SU-DHL-6 (cell line): Measurements from ENCODE around the gene TGOLN2.
"Not testable (repeated sequence)": the region's sequence is repeated elsewhere in the genome, so short reads cannot be mapped to it uniquely, and the experiment has no call there.

ENCODE experiments used
- H2AFZ ChIP-seq: fragments of 200-600 bp; sonication (generic); 2 replicates; pipeline ENCODE4 v1.6.1; 2014; ENCODE audit warnings: low read depth, mild to moderate bottlenecking, moderate library complexity, mixed read lengths, antibody characterized with exemption, low read length; ENCODE audit not compliant: severe bottlenecking
- H3F3A ChIP-seq: fragments of 200-600 bp; shearing (Covaris generic); 2 replicates; pipeline ENCODE4 v1.6.0; 2016; ENCODE audit warnings: antibody characterized with exemption, mild to moderate bottlenecking; ENCODE audit not compliant: insufficient read depth
- H3K27ac ChIP-seq: fragments of 200-600 bp; sonication (generic); 2 replicates; pipeline ENCODE4 v1.5.1; 2016; ENCODE audit warnings: low read depth, mild to moderate bottlenecking, low read length, moderate library complexity, mixed read lengths
- H3K27me3 ChIP-seq: fragments of 200-600 bp; sonication (generic), shearing (Covaris generic); 2 replicates; pipeline ENCODE4 v1.6.0; 2014; ENCODE audit warnings: mild to moderate bottlenecking, low read length
- H3K36me3 ChIP-seq: fragments of 200-600 bp; sonication (generic); 2 replicates; pipeline ENCODE4 v1.6.1; 2014; ENCODE audit warnings: mild to moderate bottlenecking, low read length, mixed read lengths
- H3K4me2 ChIP-seq: fragments of 300-600, 200-600 bp; shearing (Covaris generic), sonication (generic); 2 replicates; pipeline ENCODE4 v1.6.0; 2014; ENCODE audit warnings: low read length, low read depth, mild to moderate bottlenecking; ENCODE audit not compliant: poor library complexity, severe bottlenecking
- H3K4me3 ChIP-seq: fragments of 200-600 bp; sonication (generic); 2 replicates; pipeline ENCODE4 v1.5.1; 2014; ENCODE audit warnings: antibody characterized with exemption, low read length, mild to moderate bottlenecking, mixed read lengths; ENCODE audit not compliant: insufficient read depth, poor library complexity, severe bottlenecking
- H3K79me2 ChIP-seq: fragments of 200-600 bp; sonication (generic); 2 replicates; pipeline ENCODE4 v1.6.1; 2014; ENCODE audit warnings: mild to moderate bottlenecking, low read length, moderate library complexity; ENCODE audit not compliant: insufficient read depth
- H3K9ac ChIP-seq: fragments of 200-600 bp; sonication (generic); 2 replicates; pipeline ENCODE4 v1.7.0; 2014; ENCODE audit warnings: mild to moderate bottlenecking, low read length
- H3K9me2 ChIP-seq: fragments of 200-600 bp; sonication (generic); replicated peaks from 2 replicates; pipeline ENCODE4 v1.6.1; 2014; ENCODE audit warnings: low read length; ENCODE audit not compliant: insufficient read depth
- H3K9me3 ChIP-seq: fragments of 200-600 bp; sonication (generic); 2 replicates; pipeline ENCODE4 v1.6.1; 2014; ENCODE audit warnings: low read length, mixed read lengths; ENCODE audit not compliant: insufficient read depth
- H4K20me1 ChIP-seq: fragments of 200-600 bp; sonication (generic); 2 replicates; pipeline ENCODE4 v1.6.1; 2014; ENCODE audit warnings: low read depth, mild to moderate bottlenecking, antibody characterized with exemption, low read length, moderate library complexity, mixed read lengths
- CTCF ChIP-seq: fragments of 200-600 bp; sonication (generic); IDR thresholded peaks from one replicate; pipeline ENCODE4 v1.5.1; 2017; ENCODE audit warnings: antibody characterized with exemption, mild to moderate bottlenecking, low read length, moderate library complexity; ENCODE audit not compliant: insufficient read depth, poor library complexity, severe bottlenecking
- EZH2phosphoT487 ChIP-seq: fragments of 200-600 bp; sonication (generic), shearing (Covaris generic); conservative IDR thresholded peaks from 2 replicates; pipeline ENCODE4 v1.6.1; 2018; ENCODE audit warnings: mild to moderate bottlenecking, antibody characterized with exemption, low read length, moderate library complexity, mixed read lengths

The TGOLN2 gene

GRCh38 chr2:85334928-85335327, 7.1 kb upstream of the TGOLN2 start:
- Histone ChIP-seq H3K9me3 (no peaks in the 10 kb centered on the region), H3K27me3 (no peaks in the 10 kb centered on the region), H2AFZ (no peak overlapping the region), H3F3A (no peaks in the 10 kb centered on the region), H4K20me1 (no peaks in the 10 kb centered on the region), H3K4me2 (no peak overlapping the region), H3K36me3 (no peaks in the 10 kb centered on the region), H3K4me3 (no peak overlapping the region), H3K9ac (no peak overlapping the region), H3K9me2 (no peaks in the 10 kb centered on the region), H3K79me2 (no peaks in the 10 kb centered on the region), H3K27ac (no peak overlapping the region)
- TF ChIP-seq CTCF (no peak), EZH2phosphoT487 (no peak)

GRCh38 chr2:85333877-85334276, 6.1 kb upstream of the TGOLN2 start:
- H3K4me2 ChIP-seq, H4K20me1 ChIP-seq, H3K9me3 ChIP-seq, H3K27me3 ChIP-seq, H3K9ac ChIP-seq, H3K79me2 ChIP-seq, H3K4me3 ChIP-seq, H3K27ac ChIP-seq, H3K9me2 ChIP-seq, H2AFZ ChIP-seq, H3K36me3 ChIP-seq, H3F3A ChIP-seq: not testable (repeated sequence)

GRCh38 chr2:85330839-85331636, 3.2 kb upstream of the TGOLN2 start:
- Histone ChIP-seq H3K36me3 (peaks cover 2% of the 10 kb centered on the region; the same call in 1 of the 2 replicates), H3K4me3 (no peak overlapping the region), H3K27me3 (no peaks in the 10 kb centered on the region), H4K20me1 (peaks cover 2% of the 10 kb centered on the region; the same call in 1 of the 2 replicates), H2AFZ (no peak overlapping the region), H3K9me3 (no peaks in the 10 kb centered on the region), H3K27ac (no peak overlapping the region), H3F3A (no peaks in the 10 kb centered on the region), H3K79me2 (peaks cover 16% of the 10 kb centered on the region), H3K9ac (no peak overlapping the region), H3K4me2 (no peak overlapping the region), H3K9me2 (no peaks in the 10 kb centered on the region)
- TF ChIP-seq EZH2phosphoT487: no peak

- H3K27me3 ChIP-seq, H3K4me2 ChIP-seq, H3F3A ChIP-seq, H3K9me3 ChIP-seq, H3K9ac ChIP-seq, H3K4me3 ChIP-seq, H3K9me2 ChIP-seq, H3K27ac ChIP-seq, H2AFZ ChIP-seq: not testable (repeated sequence)
- Histone ChIP-seq H4K20me1 (peaks cover 15% of the 10 kb centered on the region), H3K36me3 (peaks cover 12% of the 10 kb centered on the region), H3K79me2 (peaks cover 30% of the 10 kb centered on the region)
Measured at GRCh38 chr2:85329701-85330100, 1.9 kb upstream of the TGOLN2 start.

- peaks cover 19% of the 10 kb centered on the region for H4K20me1 ChIP-seq
- H3K9ac ChIP-seq: peak overlapping the region; percentile 84
- TF ChIP-seq CTCF (no peak), EZH2phosphoT487 (no peak)
- H3K36me3 ChIP-seq: peaks cover 16% of the 10 kb centered on the region
- no peaks in the 10 kb centered on the region for H3K9me3 ChIP-seq
- H2AFZ ChIP-seq: peak overlapping the region; percentile 1
- H3K4me3 ChIP-seq: no peak overlapping the region
- peaks cover 35% of the 10 kb centered on the region for H3K79me2 ChIP-seq
- H3K4me2 ChIP-seq: peak overlapping the region; percentile 67
- no peaks in the 10 kb centered on the region for H3K27me3 ChIP-seq
- no peaks in the 10 kb centered on the region for H3F3A ChIP-seq
- H3K9me2 ChIP-seq: no peaks in the 10 kb centered on the region
- no peak overlapping the region for H3K27ac ChIP-seq
Measured at GRCh38 chr2:85329181-85329651, 1.4 kb upstream of the TGOLN2 start.
